ENCODE measurements around the gene MTARC2.

MTARC2 gene

DNA sequence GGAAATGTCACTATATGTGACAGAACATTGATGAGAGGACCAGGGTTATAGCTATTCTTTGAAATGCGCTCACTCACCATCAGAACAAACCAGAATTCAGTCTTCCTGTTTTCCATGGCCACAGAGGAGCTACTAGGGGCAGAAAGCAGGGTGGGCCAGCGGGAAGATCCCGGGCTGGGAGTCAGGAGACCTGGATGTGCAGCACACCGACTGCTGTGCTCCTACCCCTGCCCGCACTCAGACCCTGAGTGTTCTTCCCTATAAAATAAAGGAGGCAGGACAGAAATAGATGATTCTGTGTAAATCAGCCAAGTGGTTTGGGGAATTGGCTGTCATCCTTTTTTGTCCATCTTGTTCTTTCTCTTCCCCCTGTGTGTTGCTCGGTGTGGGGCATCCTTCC, 59.6 kb downstream of the MTARC2 start:
- no peak for DNase-seq

DNA sequence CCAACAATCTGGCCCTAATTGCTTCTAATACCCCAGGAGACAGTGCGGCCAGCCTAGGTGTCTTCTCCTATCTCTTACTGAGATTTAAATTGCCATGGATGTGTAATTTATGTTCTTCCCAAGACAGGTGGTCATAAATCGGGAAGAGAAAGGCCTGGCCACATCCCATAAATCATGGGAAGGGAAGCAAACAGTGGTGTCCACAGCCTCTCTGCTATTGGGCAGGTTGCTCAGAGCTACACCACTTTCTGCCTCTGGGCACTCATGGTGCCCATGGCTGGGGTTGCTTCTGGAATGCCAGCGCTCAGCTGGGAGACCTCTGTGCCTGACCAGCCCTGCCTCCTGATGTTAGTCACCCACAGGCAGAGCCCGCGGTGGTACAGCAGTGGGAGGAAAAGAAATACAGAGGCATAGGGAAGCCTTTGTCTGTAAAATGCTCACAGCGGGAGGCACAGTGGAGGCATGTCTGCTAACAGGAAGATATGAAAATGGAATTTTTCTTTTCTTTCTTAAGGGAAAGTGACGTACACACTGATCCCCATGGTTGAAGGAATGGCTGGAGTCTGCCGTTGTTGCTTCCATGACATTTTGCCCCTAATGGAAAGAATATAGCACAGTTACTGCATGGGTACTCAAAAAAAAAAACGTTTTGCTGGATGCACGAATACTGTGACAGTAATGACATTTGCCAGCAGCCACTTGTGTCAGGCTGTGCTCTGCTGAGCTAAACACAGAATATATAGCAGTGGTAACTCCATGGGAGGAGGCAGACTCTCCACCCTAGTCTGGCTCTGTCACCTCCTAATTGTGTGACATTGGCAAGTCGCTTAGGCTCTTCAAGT, 60.4 kb downstream of the MTARC2 start:
- no peak for DNase-seq

DNA sequence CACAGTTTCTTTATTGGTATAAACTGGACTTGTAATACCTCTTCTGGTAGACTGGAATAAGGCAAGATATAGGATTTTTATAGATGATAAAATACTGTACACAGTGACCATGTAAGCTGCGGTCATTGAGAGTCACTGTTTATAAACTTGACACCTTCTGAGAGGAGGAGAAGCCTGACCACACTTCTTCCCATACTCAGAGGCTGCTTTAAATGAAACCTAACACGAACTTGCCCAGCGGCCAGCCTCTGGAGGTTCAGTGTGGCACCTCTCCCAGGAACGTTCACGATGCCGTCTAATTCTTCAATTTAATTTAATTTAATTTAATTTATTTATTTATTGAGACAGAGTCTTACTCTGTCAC, 61.0 kb downstream of the MTARC2 start:
- DNase-seq, result no peak

DNA sequence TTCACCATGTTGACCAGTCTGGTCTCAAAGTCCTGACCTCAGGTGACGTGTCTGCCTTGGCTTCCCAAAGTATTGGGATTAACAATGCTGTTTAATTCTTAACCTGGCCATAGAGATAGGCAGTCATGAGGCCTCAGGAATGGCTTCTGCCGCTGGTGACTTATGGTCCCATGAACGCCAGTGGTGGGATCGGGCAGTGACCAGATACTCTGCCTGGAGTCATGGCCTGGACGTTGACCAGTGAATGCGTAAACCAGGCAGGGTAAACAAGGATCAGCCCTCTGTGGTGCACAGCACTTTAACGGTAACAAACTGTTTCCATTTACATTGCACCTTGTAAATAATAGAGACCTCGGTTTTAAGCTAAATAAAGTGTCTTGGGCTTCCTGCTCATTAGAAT, 61.6 kb downstream of the MTARC2 start:
- no peak for DNase-seq

DNA sequence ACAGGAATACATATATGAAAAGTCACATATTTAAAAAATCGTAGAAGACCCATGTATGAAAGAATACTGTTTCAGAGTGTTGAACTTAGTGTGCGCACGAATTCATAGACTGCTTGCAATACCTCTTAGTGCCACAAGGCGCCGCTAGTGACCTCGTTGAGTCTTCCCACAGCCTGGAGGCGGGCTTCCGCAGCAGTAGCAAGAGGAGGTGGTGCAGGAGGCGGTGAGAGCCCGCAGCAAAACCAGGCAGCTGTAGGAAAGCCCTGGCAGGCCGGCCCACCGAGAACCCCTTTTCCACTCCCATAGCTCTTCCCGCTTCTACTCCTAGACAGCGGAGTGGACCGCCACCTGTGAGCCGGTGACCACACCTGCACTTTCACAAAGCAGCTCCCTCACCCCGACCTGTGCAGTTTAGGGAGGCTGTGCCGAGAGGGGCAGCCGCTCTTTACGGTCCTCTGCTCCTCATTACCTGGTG, 62.1 kb downstream of the MTARC2 start:
- DNase-seq, result peak; percentile 29

DNA sequence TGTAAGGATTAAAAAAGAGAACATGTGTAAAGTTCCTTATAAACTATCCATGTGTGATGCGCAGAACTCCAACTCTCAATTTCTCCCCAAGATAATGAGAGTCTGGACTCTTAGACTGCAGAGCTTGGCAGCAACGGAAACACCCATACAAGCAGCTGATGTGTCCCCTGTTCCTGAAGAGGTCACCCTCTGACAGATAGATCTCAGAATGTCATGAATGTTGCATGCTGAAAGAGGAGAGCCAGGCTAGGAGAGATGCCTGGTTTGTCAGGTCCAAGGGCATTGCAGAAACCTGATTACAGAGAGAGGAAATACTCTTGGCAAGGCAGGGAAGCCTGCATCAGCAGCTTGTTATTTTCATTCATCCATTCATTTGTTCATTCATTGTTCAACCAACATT, 62.8 kb downstream of the MTARC2 start:
- no peak for DNase-seq

DNA sequence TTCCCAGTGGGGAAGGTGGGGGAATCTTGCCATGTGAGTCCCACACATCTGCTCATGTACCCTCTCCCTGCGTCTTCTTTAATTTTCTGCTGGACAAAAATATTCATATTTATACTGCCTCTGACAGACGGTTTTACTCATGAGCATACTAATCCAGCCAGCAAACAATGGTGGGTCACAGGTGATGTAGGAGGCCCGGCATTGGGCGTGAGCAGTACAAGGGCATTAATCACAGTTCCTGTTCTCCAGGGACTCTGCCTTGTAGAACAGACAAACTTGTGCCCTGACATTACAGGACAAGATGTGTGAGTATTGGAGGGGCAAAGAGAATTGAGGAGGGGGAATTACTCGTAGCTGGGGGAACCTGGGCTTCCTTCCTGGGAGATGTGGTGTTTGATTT, 63.6 kb downstream of the MTARC2 start:
- no peak for DNase-seq

DNA sequence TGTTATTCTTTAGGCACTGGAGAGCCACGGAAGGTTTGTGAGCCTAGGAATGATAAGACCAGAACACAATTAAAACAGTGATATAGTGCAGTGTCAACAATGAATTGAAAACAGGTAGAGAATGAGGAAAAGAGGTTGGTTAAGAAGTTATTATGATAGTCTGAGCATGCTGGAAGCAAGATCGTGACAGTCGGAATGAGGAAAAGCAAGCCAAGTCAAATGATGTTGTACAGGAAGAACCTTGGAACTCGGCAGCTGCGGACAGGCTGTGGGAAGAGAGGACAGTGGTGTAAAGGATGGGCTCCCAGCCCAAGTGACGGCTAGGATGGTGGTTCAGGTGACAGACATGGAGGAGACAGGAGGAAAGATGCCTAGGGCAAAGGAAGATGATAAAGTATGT, 64.2 kb downstream of the MTARC2 start:
- DNase-seq, result no peak

DNA sequence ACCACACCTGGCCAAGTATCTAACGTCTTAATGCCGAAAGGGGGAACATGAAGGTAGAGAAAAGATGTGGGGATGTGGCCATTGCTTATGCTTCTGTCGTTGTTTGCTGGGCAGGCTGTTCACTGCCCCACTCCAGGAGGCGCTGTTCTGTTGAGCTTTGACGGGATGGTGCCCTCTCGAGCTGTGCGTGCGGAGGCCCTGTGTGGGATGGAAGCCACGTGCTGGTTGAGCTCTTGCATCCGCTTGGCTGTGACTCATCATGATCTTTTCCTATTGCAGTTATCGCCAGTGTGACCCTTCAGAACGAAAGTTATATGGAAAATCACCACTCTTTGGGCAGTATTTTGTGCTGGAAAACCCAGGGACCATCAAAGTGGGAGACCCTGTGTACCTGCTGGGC, 64.9 kb downstream of the MTARC2 start:
- no peak for DNase-seq

DNA sequence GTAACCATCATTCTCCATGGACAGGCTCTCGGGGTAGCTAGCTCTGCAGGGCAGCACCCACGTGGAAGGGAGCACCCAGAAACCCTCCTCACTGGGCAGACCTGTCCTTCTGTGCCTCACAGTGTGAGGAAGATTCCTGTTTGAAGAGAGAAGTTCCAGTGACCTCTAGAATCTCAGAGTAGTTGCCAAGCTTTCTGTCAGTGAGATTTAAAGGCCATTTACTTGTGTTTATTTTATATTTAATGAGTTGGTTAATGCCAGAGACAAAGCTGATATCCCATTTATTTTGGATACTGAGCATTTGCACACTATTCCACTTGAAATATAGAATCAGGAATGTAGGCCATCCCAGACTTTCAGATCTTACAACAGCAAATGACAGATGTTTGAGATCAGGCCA, 67.3 kb downstream of the MTARC2 start:
- no peak for DNase-seq

DNA sequence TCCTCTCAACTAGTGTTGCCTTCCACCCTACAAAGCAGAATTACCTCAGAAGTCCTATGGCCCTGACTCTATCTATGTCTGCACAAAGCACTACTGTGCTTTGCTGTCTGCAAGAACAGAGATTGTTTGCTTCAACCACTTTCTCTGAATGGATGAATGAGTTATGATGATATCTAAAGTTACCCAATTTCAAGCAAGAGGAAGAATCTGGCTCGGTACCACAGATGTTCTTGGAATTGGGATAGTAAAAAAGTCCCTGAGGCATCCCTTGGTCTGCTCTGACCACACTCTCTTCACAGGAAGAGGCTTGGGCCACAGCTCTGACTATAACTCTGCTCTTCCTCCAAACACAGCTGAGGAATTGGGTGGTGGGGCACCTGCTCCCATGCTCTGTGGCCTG, 69.8 kb downstream of the MTARC2 start:
- DNase-seq, result no peak

DNA sequence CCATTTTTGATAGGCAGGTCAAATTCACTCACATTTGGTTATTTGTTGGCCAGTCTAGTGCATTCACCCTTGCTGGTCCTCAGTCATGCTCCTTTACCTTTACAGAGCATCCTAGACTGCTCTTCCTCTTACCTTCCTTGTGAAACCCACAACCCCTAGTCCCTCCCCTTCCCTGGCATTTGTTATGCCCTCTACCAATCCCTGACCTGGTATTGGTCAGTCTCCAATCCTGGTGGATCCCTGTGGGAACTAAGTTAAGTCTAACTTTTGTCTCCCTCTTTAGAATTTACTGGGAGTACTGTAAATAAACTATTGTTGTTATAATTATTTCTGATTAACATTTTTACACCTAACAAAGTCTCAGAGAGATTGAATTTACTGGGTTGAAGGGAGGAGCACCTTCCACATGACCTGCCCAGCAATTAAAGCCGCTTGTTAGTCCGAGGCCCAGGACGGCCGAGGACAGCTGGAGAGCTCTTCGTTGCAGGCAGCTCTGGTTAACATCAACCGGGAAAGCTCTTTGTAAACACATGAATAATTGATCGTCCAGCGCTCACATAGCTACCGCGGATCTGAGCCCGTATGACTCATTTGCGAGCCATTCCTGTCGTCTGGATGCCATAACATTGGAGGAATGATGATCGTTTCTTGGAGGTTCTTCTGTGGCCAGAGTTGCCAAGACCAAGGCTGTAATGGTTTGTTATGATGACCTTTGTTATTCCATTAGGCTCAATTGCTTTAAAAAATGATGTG, 70.5 kb downstream of the MTARC2 start:
- DNase-seq, result no peak

DNA sequence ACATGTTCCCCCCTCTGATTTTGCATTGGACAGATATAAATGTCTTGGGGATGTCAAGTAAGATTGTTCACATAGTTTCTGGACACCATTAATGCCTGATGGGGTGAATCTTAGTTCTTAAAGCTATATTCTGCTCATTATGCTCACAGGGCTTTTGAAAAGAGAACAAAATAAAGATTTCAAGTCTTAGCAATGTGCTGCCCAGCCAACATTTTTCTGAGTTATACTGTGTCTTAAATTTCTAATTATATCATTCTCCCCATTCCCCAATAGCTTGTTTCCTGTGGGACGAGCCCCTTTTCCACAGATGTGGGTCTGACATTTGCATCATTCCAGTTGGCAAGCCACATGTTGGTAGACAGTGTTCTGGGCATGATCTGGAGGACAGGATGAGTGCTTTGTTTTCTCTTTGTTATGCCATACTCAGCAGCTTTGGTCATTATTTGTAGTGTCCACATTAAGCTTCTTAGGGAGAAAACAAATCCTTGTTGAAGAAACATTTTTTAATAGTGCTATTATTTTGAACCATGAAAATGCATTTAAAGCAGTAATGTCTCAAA, 71.4 kb downstream of the MTARC2 start:
- DNase-seq, result no peak

DNA sequence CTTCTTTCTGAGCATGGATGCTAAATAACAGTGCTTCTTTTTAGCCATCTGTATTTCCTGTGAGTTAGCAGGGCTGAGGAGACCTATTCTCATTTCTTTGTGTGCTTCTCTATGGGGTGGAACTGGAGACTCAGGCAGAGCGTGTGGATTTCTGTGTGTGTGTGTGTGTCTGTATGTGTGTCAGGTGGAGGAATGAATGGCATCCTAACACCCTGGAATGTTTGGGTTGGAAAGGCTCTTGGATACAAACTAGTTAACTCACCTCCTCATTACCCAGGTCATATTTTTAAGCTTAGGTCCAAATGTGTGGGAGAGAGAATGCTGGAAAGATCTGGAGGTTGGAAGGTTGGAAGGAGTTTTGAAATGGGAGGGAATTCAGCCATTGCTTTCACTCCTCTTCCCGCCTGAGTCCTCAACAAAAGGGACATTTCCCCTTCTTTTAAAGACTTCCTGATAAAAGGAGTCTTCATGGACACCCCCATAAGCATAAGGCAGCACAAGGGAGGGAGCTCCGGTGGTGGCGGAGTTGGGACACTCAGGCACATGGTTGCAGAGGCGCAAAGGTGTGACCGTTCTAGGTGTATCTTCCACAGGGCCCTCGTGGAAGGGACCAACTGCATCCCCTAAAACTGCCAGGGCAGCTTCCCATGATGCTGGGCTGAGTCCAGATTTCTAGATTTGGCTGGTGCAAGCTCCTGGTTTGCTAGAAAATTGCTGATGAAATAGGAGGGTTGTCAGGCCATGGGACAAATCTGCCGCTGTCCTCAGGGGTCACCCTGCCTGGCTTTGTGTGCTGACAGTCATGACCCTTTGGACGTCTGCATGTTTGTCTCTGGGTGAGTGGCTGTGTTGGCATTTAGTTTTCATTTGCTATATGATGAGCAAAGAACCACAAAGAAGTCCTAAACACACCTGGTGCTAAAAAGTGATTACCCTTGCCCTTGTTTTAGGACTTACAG, 76.2 kb downstream of the MTARC2 start:
- no peak for DNase-seq

DNA sequence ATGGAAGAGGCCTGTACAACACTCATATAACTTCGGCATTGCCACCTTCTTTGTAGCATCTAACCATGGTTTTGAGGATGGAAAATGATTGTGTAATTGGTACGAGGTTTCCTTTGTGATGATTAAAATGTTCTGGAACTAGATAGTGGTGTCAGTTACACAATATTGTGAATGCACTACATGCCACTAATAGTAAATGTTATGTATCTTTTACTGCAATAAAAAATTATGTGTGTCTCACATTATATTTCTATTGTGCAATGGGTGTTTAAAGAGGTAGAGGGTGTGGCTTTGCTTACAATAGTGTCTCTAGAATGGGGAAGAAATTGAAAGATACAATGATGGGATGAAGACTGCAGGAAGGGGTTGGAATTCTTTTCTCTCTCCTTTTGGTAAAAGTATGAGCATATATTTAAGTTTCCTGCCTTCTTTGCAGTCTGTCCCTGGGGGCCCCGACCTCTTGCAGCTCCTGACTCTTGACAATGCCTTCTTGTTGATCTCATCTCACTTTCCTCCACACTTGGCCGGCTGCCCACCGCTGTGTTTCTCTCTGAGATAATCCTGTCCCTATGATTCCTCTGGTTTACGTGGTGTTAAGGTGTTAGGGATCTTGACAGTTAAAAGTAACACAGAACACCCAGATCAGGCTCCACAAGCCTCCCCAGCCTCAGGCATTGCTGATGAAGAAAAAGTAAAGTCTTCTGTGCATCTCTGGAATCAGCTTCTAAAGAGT, 77.9 kb downstream of the MTARC2 start:
- DNase-seq, result no peak

DNA sequence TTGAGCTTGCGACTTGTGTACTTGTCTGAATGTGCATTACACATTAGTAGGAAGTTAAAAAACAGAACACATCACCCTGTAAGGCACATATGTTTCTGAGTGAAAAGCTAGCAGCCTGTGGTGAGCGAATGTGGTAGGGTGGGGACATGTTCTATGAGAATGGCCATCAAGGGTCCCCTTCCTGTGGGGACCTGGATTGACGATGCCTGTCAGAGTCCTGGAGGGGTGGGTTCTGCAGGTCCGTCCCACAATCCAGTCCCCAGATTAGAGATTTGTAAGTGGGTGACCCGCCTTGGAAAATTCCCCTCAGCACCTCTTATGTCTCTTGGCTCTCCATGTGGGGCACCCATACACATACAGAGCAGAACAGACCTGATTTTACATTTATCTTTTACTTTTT, 78.6 kb downstream of the MTARC2 start:
- no peak for DNase-seq

DNA sequence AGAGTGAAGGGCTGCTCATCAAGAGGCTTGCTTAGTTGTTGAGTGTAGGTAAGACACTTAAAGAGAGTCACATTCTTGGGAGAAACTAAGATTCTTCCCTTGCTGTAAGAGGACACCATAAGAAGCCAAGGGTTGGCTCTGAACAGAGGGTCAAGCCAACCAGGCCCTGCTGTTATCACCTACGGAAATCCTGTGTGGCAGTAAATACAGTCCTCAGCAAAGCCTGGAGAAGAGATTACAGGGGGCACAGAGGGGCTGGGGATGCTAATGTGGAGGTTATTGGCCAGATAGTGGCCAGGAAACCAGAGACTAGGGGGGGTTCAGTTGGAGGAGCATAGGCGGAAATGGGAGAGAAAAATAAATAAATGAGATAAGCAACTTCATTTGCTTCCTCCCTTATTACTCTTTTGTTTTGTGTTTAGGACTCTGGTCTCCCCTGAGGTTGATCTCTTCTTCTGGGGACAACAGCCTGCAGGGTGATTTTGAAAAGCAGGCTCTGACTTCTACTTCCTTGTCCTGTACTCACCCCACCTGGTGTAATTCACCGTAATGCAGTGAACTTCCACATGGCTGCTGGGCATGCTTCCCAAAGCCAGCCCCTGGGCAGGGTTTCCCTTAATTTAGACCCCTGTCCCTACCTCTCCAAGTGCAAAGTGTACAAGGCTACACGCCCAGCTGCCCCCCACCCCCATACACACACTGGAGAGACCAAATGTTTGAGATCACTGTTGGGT, 79.5 kb downstream of the MTARC2 start:
- no peak for DNase-seq

DNA sequence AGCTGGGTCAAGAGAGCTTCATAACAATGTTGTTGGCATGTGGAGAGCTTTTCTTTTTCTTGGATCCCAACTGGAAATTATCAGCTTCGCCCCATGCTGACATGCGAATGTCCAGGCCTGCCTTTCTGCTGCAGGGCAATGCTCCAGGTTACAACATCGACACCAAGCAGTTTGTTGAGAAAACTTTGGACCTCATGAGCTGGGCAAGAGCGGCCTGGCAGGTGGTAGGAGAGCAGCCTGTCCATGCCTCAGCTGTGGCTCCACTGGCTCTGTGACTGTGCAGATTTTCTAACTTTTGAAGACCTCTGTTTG, 80.0 kb downstream of the MTARC2 start:
- DNase-seq, result no peak

DNA sequence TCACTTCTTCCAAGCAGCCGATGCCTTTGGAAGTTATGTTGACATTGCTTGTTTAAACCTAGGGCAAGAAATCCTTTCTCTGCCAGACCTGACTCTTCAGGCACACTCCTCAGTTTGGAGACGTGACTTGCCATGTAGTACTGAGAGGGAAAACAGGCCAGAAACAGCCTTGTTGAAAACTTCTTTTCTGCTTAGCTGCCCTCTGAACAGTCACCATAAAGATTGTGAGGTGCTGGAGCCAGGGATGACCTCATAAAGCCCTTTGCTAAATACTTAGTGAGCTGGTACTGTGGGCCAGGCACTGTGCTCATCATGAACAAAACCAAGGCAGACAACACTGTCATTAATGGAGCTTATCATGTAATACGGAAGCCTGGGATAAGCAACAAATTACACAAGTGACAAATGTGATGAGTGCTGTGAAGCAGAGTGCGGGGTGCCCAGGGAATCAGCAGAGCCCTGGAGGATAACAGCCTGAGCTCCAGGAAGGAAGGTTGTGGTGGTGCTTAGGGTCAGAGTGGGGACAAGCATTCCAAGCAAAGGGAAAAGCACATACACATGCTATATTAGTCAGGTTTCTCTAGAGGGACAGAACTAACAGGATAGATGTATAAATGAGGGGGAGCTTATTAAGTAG, 80.9 kb downstream of the MTARC2 start:
- DNase-seq, result no peak

DNA sequence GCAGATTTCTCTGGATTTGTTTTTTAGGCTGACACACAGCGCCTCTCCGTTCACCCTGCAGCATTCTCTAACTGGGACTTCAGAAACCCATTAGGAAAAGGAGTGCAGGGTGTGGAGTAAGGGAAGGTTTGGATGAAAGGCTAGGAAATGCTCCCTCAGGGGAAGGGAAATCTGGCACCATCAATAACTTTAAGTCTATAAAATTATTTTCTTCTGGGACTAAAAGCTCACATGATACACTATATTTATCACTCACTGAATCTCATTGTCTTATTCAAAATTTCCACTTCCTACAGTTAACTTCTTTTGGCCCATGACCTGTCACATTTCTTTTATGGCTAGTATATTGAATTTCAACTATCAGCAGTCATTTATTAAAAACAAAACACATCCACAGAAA, 85.3 kb downstream of the MTARC2 start:
- DNase-seq, result no peak

All from NCI-H510A treated with DMSO at 0.1 percent for 48 hours (cell line).